NOMO-1 treated with dmso at 0.1 percent for 144 hours (cell line): ENCODE measurements around the gene CERS5.

ENCODE experiments used
- DNase-seq: peaks from one replicate; lab custom pipeline; 2025; ENCODE audit not compliant: unreplicated experiment; lab: John Stamatoyannopoulos, UW

Gene CERS5

DNA sequence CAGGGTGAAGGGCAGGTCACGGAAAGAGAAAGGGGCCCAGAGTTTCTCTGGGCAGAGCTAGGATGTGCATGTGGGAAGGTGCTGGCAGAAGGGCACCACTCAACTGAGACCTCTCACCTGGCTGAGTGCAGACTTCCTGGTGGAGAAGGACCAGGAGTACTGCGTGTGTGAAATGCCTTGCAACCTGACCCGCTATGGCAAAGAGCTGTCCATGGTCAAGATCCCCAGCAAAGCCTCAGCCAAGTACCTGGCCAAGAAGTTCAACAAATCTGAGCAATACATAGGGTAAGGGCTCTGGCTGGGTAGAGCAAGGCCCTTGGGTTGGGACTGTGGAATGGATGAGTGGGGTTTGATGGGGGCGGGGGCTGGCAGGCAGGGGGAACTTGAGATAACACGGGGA lies 87.4 kb downstream of the CERS5 start:
- DNase-seq = no peak
